ENCODE results near the gene B4GALNT3.

GRCh38 chr12:517538-517937 is 57.8 kb downstream of the B4GALNT3 start:
- TF ChIP-seq SIN3A (IDR thresholded peaks at IDR 0.05; ENCODE audit: borderline replicate concordance, insufficient read depth, low read length) (no peak), POLR2AphosphoS5 (IDR thresholded peaks at IDR 0.05; ENCODE audit: low read depth, low read length) (no peak), REST (IDR thresholded peaks at IDR 0.05; ENCODE audit: insufficient read depth in 1 of 2, low read depth in 2 of 2, low read length in 2 of 2) (no peak), TAF1 (IDR thresholded peaks at IDR 0.05; ENCODE audit: borderline replicate concordance, insufficient read depth, low read length) (no peak)

Data from PFSK-1 (cell line).